Neural cell (in vitro differentiated cells): ENCODE results near the gene VSTM2B.

Experiments used
- EP300 ChIP-seq: fragments of 450-650 bp; conservative IDR thresholded peaks from 2 replicates; pipeline ENCODE4 v1.6.1; 2014; ENCODE audit warnings: antibody characterized with exemption, mild to moderate bottlenecking, moderate library complexity; ENCODE audit not compliant: poor library complexity, severe bottlenecking
- EZH2 ChIP-seq: fragments of 200-600, 300-800 bp; shearing (Covaris generic), sonication (generic); IDR thresholded peaks from 2 replicates; pipeline ENCODE4 v1.6.1; 2014; ENCODE audit warnings: antibody characterized with exemption, low read length, borderline replicate concordance, mild to moderate bottlenecking; ENCODE audit not compliant: insufficient read depth, poor library complexity, severe bottlenecking
- MXI1 ChIP-seq: fragments of 450-650 bp; conservative IDR thresholded peaks from 2 replicates; pipeline ENCODE4 v1.6.1; 2014; ENCODE audit warnings: antibody characterized with exemption, mild to moderate bottlenecking; ENCODE audit not compliant: poor library complexity, severe bottlenecking
- POLR2AphosphoS5 ChIP-seq: IDR thresholded peaks from 2 replicates; pipeline ENCODE4 v1.6.1; 2012
- SMC3 ChIP-seq: fragments of 450-650 bp; conservative IDR thresholded peaks from 2 replicates; pipeline ENCODE4 v1.6.1; 2014; ENCODE audit warnings: antibody characterized with exemption, mild to moderate bottlenecking, moderate library complexity; ENCODE audit not compliant: poor library complexity
- TAF1 ChIP-seq: IDR thresholded peaks from 2 replicates; pipeline ENCODE4 v1.6.1; 2012; ENCODE audit warnings: low read depth
- TF ChIP-seq, protein P1 (sequence below): fragments of 450-650 bp; IDR thresholded peaks from 2 replicates; pipeline ENCODE4 v1.5.1; 2014; ENCODE audit warnings: antibody characterized with exemption, mild to moderate bottlenecking, moderate library complexity; ENCODE audit not compliant: poor library complexity, severe bottlenecking

DNA sequence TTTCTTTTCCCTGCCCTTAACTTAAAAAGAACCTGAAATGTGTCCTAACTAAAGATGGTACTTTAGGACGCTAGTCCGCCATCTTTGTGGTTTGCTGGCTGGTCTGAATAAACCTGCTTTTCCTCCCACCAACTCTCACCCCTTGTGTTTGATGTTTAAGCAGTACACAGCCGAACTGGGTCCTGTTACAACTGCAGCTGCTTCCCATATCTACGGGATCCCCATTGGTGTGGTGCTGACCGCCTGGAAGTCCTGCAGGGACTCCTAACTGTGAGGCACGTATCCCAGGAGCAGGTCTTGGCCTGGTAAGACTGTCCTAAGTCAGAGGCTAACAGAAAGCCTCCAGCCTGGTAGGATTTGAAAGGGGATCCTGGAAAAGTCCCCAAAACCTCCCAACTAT, 40.9 kb upstream of the VSTM2B start:
- TF ChIP-seq, protein P1, sequence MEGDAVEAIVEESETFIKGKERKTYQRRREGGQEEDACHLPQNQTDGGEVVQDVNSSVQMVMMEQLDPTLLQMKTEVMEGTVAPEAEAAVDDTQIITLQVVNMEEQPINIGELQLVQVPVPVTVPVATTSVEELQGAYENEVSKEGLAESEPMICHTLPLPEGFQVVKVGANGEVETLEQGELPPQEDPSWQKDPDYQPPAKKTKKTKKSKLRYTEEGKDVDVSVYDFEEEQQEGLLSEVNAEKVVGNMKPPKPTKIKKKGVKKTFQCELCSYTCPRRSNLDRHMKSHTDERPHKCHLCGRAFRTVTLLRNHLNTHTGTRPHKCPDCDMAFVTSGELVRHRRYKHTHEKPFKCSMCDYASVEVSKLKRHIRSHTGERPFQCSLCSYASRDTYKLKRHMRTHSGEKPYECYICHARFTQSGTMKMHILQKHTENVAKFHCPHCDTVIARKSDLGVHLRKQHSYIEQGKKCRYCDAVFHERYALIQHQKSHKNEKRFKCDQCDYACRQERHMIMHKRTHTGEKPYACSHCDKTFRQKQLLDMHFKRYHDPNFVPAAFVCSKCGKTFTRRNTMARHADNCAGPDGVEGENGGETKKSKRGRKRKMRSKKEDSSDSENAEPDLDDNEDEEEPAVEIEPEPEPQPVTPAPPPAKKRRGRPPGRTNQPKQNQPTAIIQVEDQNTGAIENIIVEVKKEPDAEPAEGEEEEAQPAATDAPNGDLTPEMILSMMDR = no peak
- TF ChIP-seq SMC3 (no peak), TAF1 (no peak), MXI1 (no peak), POLR2AphosphoS5 (no peak), EZH2 (no peak), EP300 (no peak)
